IMR-90 (cell line): Measurements from ENCODE around the gene SLC7A7. TPM values are rescaled to one million over a fixed set of nuclear protein-coding genes. Genes with fewer than 3 reads are reported as not detected.

Experiments
- ATAC-seq: fragments of 200-7000 bp; cut with Tn5 transposase; 2 replicates; pipeline ENCODE4 v1.9.1; 2020; ENCODE audit warnings: low read depth, mild to moderate bottlenecking, moderate library complexity
- BruUV-seq: library from RNA; stranded (reverse); fragments of 400-500 nt; replicated peaks from 2 replicates; lab custom pipeline; 2021; lab: Mats Ljungman, UMichigan
- CTCF ChIA-PET: fragments of 300-600 bp; formaldehyde crosslinking; extraction: SDS; loops from one replicate; lab custom pipeline; 2021; ENCODE audit warnings: antibody characterized with exemption; lab: Yijun Ruan, JAX
- POLR2A ChIA-PET: fragments of 300-600 bp; sonication (Branson Sonifier 250); formaldehyde crosslinking; loops from one replicate; lab custom pipeline; 2022; ENCODE audit warnings: antibody characterized with exemption; ENCODE audit not compliant: unreplicated experiment; lab: Charles Lee
- DNase-seq: peaks from one replicate; pipeline ENCODE4 v3.0.0; 2013
- H2AFZ ChIP-seq: replicated peaks from 2 replicates; pipeline ENCODE3; 2013; ENCODE audit warnings: low read length, mild to moderate bottlenecking; ENCODE audit not compliant: poor library complexity
- H2AK5ac ChIP-seq: 2 replicates; pipeline ENCODE4 v1.6.1; 2013; ENCODE audit warnings: low read depth, low read length, inconsistent platforms
- H2AK9ac ChIP-seq: replicated peaks from 2 replicates; pipeline ENCODE3; 2013; ENCODE audit warnings: mild to moderate bottlenecking, low read depth, low read length, moderate library complexity; ENCODE audit not compliant: poor library complexity
- H2BK120ac ChIP-seq: 2 replicates; pipeline ENCODE4 v1.6.1; 2013; ENCODE audit warnings: low read depth, low read length, inconsistent platforms
- H2BK15ac ChIP-seq: 3 replicates; pipeline ENCODE4 v1.6.1; 2013; ENCODE audit warnings: low read depth, low read length, inconsistent platforms
- H2BK20ac ChIP-seq: 2 replicates; pipeline ENCODE4 v1.6.1; 2013; ENCODE audit warnings: low read depth, mild to moderate bottlenecking, inconsistent platforms, low read length, moderate library complexity
- H2BK5ac ChIP-seq: 2 replicates; pipeline ENCODE4 v1.6.1; 2013; ENCODE audit warnings: mild to moderate bottlenecking, low read depth, low read length, inconsistent platforms; ENCODE audit not compliant: poor library complexity, severe bottlenecking
- H3K14ac ChIP-seq: replicated peaks from 2 replicates; pipeline ENCODE4 v1.6.1; 2013; ENCODE audit warnings: low read depth, low read length, inconsistent platforms
- H3K18ac ChIP-seq: 2 replicates; pipeline ENCODE4 v1.6.1; 2013; ENCODE audit warnings: low read depth, low read length, control low read depth
- H3K23ac ChIP-seq: 2 replicates; pipeline ENCODE4 v1.6.1; 2013; ENCODE audit warnings: low read depth, low read length, inconsistent platforms
- H3K27ac ChIP-seq: 2 replicates; pipeline ENCODE4 v1.5.1; 2013; ENCODE audit warnings: mild to moderate bottlenecking, control low read depth, low read length; ENCODE audit not compliant: insufficient read depth
- H3K27me3 ChIP-seq: 2 replicates; pipeline ENCODE4 v1.6.1; 2013; ENCODE audit warnings: low read length; ENCODE audit not compliant: control insufficient read depth, insufficient read depth
- H3K36me3 ChIP-seq: 2 replicates; pipeline ENCODE4 v1.6.1; 2013; ENCODE audit warnings: low read length, mixed read lengths; ENCODE audit not compliant: control insufficient read depth, insufficient read depth
- H3K4ac ChIP-seq: 2 replicates; pipeline ENCODE4 v1.6.1; 2013; ENCODE audit warnings: low read depth, low read length, inconsistent platforms
- H3K4me1 ChIP-seq: 2 replicates; pipeline ENCODE4 v1.6.1; 2013; ENCODE audit warnings: low read length, mixed read lengths; ENCODE audit not compliant: control insufficient read depth, insufficient read depth
- H3K4me2 ChIP-seq: 2 replicates; pipeline ENCODE4 v1.6.1; 2013; ENCODE audit warnings: low read depth, mild to moderate bottlenecking, control low read depth, low read length, moderate library complexity
- H3K4me3 ChIP-seq: 2 replicates; pipeline ENCODE4 v1.5.1; 2013; ENCODE audit warnings: low read depth, mild to moderate bottlenecking, control low read depth, low read length, moderate library complexity; ENCODE audit not compliant: insufficient read depth
- H3K56ac ChIP-seq: 2 replicates; pipeline ENCODE4 v1.6.1; 2013; ENCODE audit warnings: low read length, inconsistent platforms; ENCODE audit not compliant: insufficient read depth; ENCODE audit errors: extremely low read depth
- H3K79me1 ChIP-seq, 2 experiments: 2 replicates each; pipeline ENCODE4 v1.6.1; 2013; ENCODE audit warnings: low read length in 2 of 2, inconsistent platforms in 1 of 2, low read depth in 1 of 2
- H3K9ac ChIP-seq: 2 replicates; pipeline ENCODE4 v1.6.1; 2013; ENCODE audit warnings: low read depth, low read length, control low read depth
- H3K9me1 ChIP-seq: 2 replicates; pipeline ENCODE4 v1.6.1; 2013; ENCODE audit warnings: low read length, inconsistent platforms; ENCODE audit not compliant: insufficient read depth
- H3K9me3 ChIP-seq: 2 replicates; pipeline ENCODE4 v1.6.1; 2013; ENCODE audit warnings: low read length; ENCODE audit not compliant: control insufficient read depth, insufficient read depth
- H4K20me1 ChIP-seq: 2 replicates; pipeline ENCODE4 v1.6.1; 2013; ENCODE audit warnings: low read length, inconsistent platforms; ENCODE audit not compliant: insufficient read depth
- H4K5ac ChIP-seq: 2 replicates; pipeline ENCODE4 v1.6.1; 2013; ENCODE audit warnings: mild to moderate bottlenecking, low read depth, low read length, control low read depth
- H4K8ac ChIP-seq, 2 experiments: 2 replicates each; pipeline ENCODE4 v1.6.1; 2013; ENCODE audit warnings: low read depth in 2 of 2, low read length in 2 of 2, control low read depth in 1 of 2, inconsistent platforms in 1 of 2
- H4K91ac ChIP-seq: 2 replicates; pipeline ENCODE4 v1.6.1; 2013; ENCODE audit warnings: low read depth, low read length, inconsistent platforms; ENCODE audit not compliant: insufficient read depth
- BHLHE40 ChIP-seq: fragments of 150-350 bp; IDR thresholded peaks from 2 replicates; pipeline ENCODE4 v1.6.1; 2016; ENCODE audit warnings: mild to moderate bottlenecking, low read depth, low read length
- CEBPB ChIP-seq: IDR thresholded peaks from 2 replicates; pipeline ENCODE4 v1.6.1; 2012; ENCODE audit warnings: low read depth, low read length, improper control_type of control experiment
- FOS ChIP-seq: fragments of 150-350 bp; IDR thresholded peaks from 2 replicates; pipeline ENCODE4 v1.6.1; 2016; ENCODE audit warnings: low read depth, low read length
- MAFK ChIP-seq: IDR thresholded peaks from 2 replicates; pipeline ENCODE4 v1.6.1; 2012; ENCODE audit warnings: low read depth, low read length, improper control_type of control experiment
- MAZ ChIP-seq: IDR thresholded peaks from 2 replicates; pipeline ENCODE4 v1.6.1; 2012; ENCODE audit warnings: low read depth, mild to moderate bottlenecking, low read length, improper control_type of control experiment, moderate library complexity, borderline replicate concordance
- MXI1 ChIP-seq: IDR thresholded peaks from 2 replicates; pipeline ENCODE4 v1.6.1; 2012; ENCODE audit warnings: low read depth, mild to moderate bottlenecking, low read length, moderate library complexity, borderline replicate concordance
- NFE2L2 ChIP-seq: fragments of 150-350 bp; IDR thresholded peaks from 2 replicates; pipeline ENCODE4 v1.6.1; 2016; ENCODE audit warnings: low read depth, mild to moderate bottlenecking, low read length
- RAD21 ChIP-seq: IDR thresholded peaks from 2 replicates; pipeline ENCODE4 v1.6.1; 2012; ENCODE audit warnings: low read length, improper control_type of control experiment
- RCOR1 ChIP-seq: IDR thresholded peaks from 2 replicates; pipeline ENCODE4 v1.6.1; 2012; ENCODE audit warnings: mild to moderate bottlenecking, low read length, improper control_type of control experiment; ENCODE audit not compliant: insufficient replicate concordance
- RFX5 ChIP-seq: IDR thresholded peaks from 2 replicates; pipeline ENCODE4 v1.8.0; 2012; ENCODE audit warnings: low read depth, mild to moderate bottlenecking, low read length, moderate library complexity
- SMC3 ChIP-seq: fragments of 150-350 bp; IDR thresholded peaks from 2 replicates; pipeline ENCODE4 v1.6.1; 2016; ENCODE audit warnings: low read depth, mild to moderate bottlenecking, antibody characterized with exemption, low read length, moderate library complexity
- WGBS, 2 experiments: methylation state at CpG; one replicate each; pipeline versions ENCODE4 v1.1.5 to v1.1.7; 2013; ENCODE audit warnings: missing lambda C conversion rate in 2 of 2; ENCODE audit not compliant: insufficient read length in 1 of 2; ENCODE audit errors: extremely low coverage in 2 of 2; 5-methylcytosine and 5-hydroxymethylcytosine counted together
- dilution Hi-C: fragments of 300-500 bp; cut with HindIII; formaldehyde crosslinking; loops from one replicate; pipeline ENCODE4 v1.14.3; 2018; ENCODE audit warnings: low sequenced_read_pairs; ENCODE audit not compliant: unreplicated experiment
- in situ Hi-C: fragments of 300-500 bp; cut with MboI; formaldehyde crosslinking; loops from 3 replicates; pipeline ENCODE4 v1.14.3; 2019; ENCODE audit warnings: low sequenced_read_pairs, inconsistent platforms, mixed read lengths
- intact Hi-C: fragments of 100-400 bp; cut with micrococcal nuclease; formaldehyde crosslinking; loops from 2 replicates; pipeline ENCODE4 v1.10.0; 2022
- polyA plus RNA-seq, 3 experiments: library from polyadenylated mRNA; depleted of rRNA; stranded (reverse); fragments of >200 nt; gene quantifications; 2 replicates each; pipeline ENCODE4 v1.2.3, GENCODE V29; 2012; ENCODE audit warnings: low replicate concordance in 1 of 3
- total RNA-seq: library from RNA; depleted of rRNA; stranded (reverse); fragments of >200 nt; gene quantifications from 2 replicates; pipeline ENCODE4 v1.2.3, GENCODE V29; 2012
- TF ChIP-seq, protein P1 (sequence below): conservative IDR thresholded peaks from 2 replicates; pipeline ENCODE4 v1.5.1; 2012; ENCODE audit warnings: mild to moderate bottlenecking, low read depth, low read length, improper control_type of control experiment
- TF ChIP-seq, protein P2 (sequence below): fragments of 150-350 bp; IDR thresholded peaks from 2 replicates; pipeline ENCODE4 v1.6.1; 2017; ENCODE audit warnings: mild to moderate bottlenecking, antibody characterized with exemption, low read length, low read depth

Gene SLC7A7
- total and polyA plus RNA-seq, 2 of the 4 experiments (the other 2 are of a cell fraction) = 1.8 to 2.0 TPM

DNA sequence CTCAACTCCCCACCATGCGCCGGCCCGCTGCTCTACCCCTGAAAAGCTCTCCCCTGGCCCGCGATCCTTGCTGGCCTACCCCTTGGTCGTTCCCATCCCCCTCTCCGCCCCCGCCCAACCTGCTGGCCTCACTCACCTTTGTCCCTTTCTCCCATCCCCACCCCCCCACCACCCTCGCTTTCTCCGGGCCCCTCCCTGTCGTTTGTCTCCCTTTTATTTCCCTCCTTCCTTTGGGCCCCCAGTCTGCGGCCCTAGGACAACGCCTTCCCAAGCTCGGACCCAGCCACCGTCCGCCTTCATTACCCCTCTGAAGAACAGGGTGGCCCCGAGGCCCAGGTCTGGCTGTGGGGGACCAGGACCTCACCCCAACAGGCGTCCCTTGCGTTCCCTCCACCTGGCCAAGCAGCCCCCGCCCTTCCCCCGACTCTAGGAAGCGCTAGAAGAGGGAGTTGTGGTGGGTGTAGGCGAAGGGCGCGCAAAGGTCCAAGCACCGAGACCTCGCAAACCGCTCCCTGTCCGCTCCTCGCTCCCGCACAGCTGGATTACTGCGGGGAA, 6.9 kb upstream of the SLC7A7 start (continued):
- no peak for TF ChIP-seq SMC3

DNA sequence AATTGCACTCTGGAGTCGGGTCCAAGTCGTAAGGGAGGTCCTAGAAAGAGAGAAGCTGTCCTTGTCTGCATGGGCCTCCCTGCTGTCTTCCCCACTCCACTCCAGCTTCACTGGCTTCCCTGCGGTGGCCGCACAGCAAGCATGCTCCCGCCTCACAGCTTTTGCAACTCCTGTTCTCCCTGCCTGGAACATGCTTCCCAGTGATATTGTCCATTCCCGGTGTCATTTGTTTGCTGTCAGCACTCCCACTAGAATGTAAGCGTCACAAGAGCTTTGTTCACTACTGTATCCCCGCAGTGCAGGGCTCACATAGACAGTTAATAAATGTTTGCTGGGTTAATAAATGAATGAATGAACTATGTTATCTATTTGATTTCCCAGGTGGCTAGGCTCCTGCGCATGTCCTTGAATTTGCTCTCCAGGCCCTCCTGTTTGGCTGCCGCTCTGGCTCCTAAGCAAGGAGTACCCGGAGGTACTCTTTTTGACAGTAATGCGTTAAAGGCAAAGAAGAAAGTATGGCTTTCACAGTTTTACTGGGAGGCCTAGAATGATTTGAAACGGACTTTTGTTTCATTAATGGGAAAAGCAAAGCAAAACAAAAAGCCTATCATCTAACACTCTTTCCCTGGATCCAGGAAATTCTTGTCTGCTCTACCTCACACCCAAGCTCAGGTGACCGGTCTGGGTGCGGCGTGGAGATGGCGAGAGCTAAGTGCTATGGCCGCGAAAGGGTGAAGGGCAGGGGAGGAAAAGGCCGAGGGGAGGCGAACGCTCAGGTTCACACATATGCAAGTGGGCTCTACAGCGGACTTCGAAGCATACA, 6.2 kb upstream of the SLC7A7 start:
- 83% methylated on average over 1 of the region's 24 CpGs; no CpG with 5 or more reads in 1 of the 2 experiments for WGBS, 2 experiments
- no peak overlapping the region for H3K9ac ChIP-seq
- no peak overlapping the region for H3K23ac ChIP-seq
- peak overlapping the region; percentile 38 for H2BK120ac ChIP-seq
- peak overlapping the region; percentile 55 for H2AFZ ChIP-seq
- H4K8ac ChIP-seq = peak overlapping the region in 1 of 2 experiments; percentile 15; a peak in 1 of 4 replicates
- H4K91ac ChIP-seq = no peak overlapping the region
- no peaks in the 10 kb centered on the region for H3K9me3 ChIP-seq
- intact Hi-C loops = loop anchor here (2.0 to 5.0 kb wide), 3 partner anchors 79 to 251 kb away; partner anchors contain the start of gene AJUBA
- H3K4ac ChIP-seq = peak overlapping the region; percentile 58
- POLR2A ChIA-PET = no interaction called here
- no peak overlapping the region for H3K14ac ChIP-seq
- H3K56ac ChIP-seq = no peak overlapping the region
- H2AK5ac ChIP-seq = peak overlapping the region; percentile 73
- peaks cover 12% of the 10 kb centered on the region for H3K9me1 ChIP-seq
- no peak overlapping the region for H3K4me3 ChIP-seq
- H4K5ac ChIP-seq = no peak overlapping the region; the same call in 1 of the 2 replicates
- dilution Hi-C loops = no loop called here
- DNase-seq (no peak), ATAC-seq (no peak)
- no peak overlapping the region for H2BK5ac ChIP-seq
- H2BK15ac ChIP-seq = peak overlapping the region; percentile 19; the same call in 1 of the 3 replicates
- BruUV-seq = no TSS peak
- no peak overlapping the region for H3K18ac ChIP-seq
- no peaks in the 10 kb centered on the region for H4K20me1 ChIP-seq
- peak overlapping the region; percentile 90 for H2AK9ac ChIP-seq
- in situ Hi-C loops = no loop called here
- H3K27ac ChIP-seq = no peak overlapping the region
- H3K79me1 ChIP-seq = peaks cover 0 to 11% of the 10 kb centered on the region in 2 experiments; a peak in 1 of 4 replicates
- peak overlapping the region; percentile 28; the same call in 1 of the 2 replicates for H2BK20ac ChIP-seq
- H3K4me1 ChIP-seq = peaks cover 30% of the 10 kb centered on the region
- no peaks in the 10 kb centered on the region for H3K27me3 ChIP-seq
- no peak overlapping the region for H3K4me2 ChIP-seq
- no peaks in the 10 kb centered on the region for H3K36me3 ChIP-seq
- CTCF ChIA-PET = interaction anchor here (1.2 to 1.3 kb wide), 2 partner anchors 79 to 251 kb away, joined by 3 read pairs; no protein-coding TSS in a partner anchor
- TF ChIP-seq RFX5 (no peak), RAD21 (no peak), CEBPB (no peak), RCOR1 (no peak), BHLHE40 (no peak), NFE2L2 (no peak), MAZ (no peak), MAFK (no peak), MXI1 (no peak), FOS (no peak)
- TF ChIP-seq, protein P1, sequence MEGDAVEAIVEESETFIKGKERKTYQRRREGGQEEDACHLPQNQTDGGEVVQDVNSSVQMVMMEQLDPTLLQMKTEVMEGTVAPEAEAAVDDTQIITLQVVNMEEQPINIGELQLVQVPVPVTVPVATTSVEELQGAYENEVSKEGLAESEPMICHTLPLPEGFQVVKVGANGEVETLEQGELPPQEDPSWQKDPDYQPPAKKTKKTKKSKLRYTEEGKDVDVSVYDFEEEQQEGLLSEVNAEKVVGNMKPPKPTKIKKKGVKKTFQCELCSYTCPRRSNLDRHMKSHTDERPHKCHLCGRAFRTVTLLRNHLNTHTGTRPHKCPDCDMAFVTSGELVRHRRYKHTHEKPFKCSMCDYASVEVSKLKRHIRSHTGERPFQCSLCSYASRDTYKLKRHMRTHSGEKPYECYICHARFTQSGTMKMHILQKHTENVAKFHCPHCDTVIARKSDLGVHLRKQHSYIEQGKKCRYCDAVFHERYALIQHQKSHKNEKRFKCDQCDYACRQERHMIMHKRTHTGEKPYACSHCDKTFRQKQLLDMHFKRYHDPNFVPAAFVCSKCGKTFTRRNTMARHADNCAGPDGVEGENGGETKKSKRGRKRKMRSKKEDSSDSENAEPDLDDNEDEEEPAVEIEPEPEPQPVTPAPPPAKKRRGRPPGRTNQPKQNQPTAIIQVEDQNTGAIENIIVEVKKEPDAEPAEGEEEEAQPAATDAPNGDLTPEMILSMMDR = no peak
- TF ChIP-seq, protein P2, sequence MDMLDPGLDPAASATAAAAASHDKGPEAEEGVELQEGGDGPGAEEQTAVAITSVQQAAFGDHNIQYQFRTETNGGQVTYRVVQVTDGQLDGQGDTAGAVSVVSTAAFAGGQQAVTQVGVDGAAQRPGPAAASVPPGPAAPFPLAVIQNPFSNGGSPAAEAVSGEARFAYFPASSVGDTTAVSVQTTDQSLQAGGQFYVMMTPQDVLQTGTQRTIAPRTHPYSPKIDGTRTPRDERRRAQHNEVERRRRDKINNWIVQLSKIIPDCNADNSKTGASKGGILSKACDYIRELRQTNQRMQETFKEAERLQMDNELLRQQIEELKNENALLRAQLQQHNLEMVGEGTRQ = no peak
